Neural cell (in vitro differentiated cells): ENCODE measurements around the gene TSEN2. TPM values are rescaled to one million over a fixed set of nuclear protein-coding genes. Genes with fewer than 3 reads are reported as not detected.
"Not testable (repeated sequence)": the region's sequence is repeated elsewhere in the genome, so short reads cannot be mapped to it uniquely, and the experiment has no call there.

Experiments used
- H2AFZ ChIP-seq: fragments of 200-600, 300-800 bp; sonication (generic), shearing (Covaris generic); 2 replicates; pipeline ENCODE4 v1.6.0; 2014; ENCODE audit warnings: low read depth, mild to moderate bottlenecking, antibody characterized with exemption, low read length, moderate library complexity
- H3F3A ChIP-seq: fragments of 200-600 bp; shearing (Covaris generic); 2 replicates; pipeline ENCODE4 v1.6.1; 2016; ENCODE audit warnings: mild to moderate bottlenecking, moderate library complexity, mixed read lengths, antibody characterized with exemption, low read length; ENCODE audit not compliant: insufficient read depth, poor library complexity, severe bottlenecking
- H3K27ac ChIP-seq: fragments of 200-600, 300-800 bp; sonication (generic), shearing (Covaris generic); 2 replicates; pipeline ENCODE4 v1.5.1; 2014; ENCODE audit warnings: mild to moderate bottlenecking, low read length, moderate library complexity
- H3K27me3 ChIP-seq: fragments of 300-800, 200-600 bp; sonication (generic), shearing (Covaris generic); 2 replicates; pipeline ENCODE4 v1.6.0; 2014; ENCODE audit warnings: mild to moderate bottlenecking, low read depth, low read length, moderate library complexity; ENCODE audit not compliant: insufficient read depth
- H3K36me3 ChIP-seq: fragments of 300-800, 200-600 bp; sonication (generic), shearing (Covaris generic); 2 replicates; pipeline ENCODE4 v1.5.1; 2014; ENCODE audit warnings: mild to moderate bottlenecking, antibody characterized with exemption, low read length, moderate library complexity; ENCODE audit not compliant: insufficient read depth
- H3K4me2 ChIP-seq: fragments of 300-800, 200-600 bp; sonication (generic), shearing (Covaris generic); 2 replicates; pipeline ENCODE4 v1.6.0; 2014; ENCODE audit warnings: mild to moderate bottlenecking, low read length
- H3K4me3 ChIP-seq: fragments of 300-800, 200-600 bp; sonication (generic), shearing (Covaris generic); 2 replicates; pipeline ENCODE4 v1.5.1; 2014; ENCODE audit warnings: mild to moderate bottlenecking, low read length, moderate library complexity
- H3K79me2 ChIP-seq: fragments of 200-600 bp; shearing (Covaris generic); replicated peaks from 2 replicates; pipeline ENCODE4 v1.6.0; 2014; ENCODE audit warnings: mild to moderate bottlenecking, low read length, moderate library complexity; ENCODE audit not compliant: insufficient read depth
- H3K9ac ChIP-seq: fragments of 300-800, 200-600 bp; sonication (generic), shearing (Covaris generic); 2 replicates; pipeline ENCODE4 v1.6.1; 2016; ENCODE audit warnings: mild to moderate bottlenecking, low read length, mixed read lengths
- H3K9me2 ChIP-seq: fragments of 200-600 bp; shearing (Covaris generic); 2 replicates; pipeline ENCODE4 v1.6.1; 2016; ENCODE audit warnings: mild to moderate bottlenecking, low read length, mixed read lengths; ENCODE audit not compliant: insufficient read depth
- H3K9me3 ChIP-seq: fragments of 200-600, 300-800 bp; sonication (generic), shearing (Covaris generic); 2 replicates; pipeline ENCODE4 v1.6.1; 2016; ENCODE audit warnings: mild to moderate bottlenecking, mixed run types, low read length, moderate library complexity, mixed read lengths
- H4K20me1 ChIP-seq: fragments of 200-600 bp; shearing (Covaris generic); 2 replicates; pipeline ENCODE4 v1.6.1; 2016; ENCODE audit warnings: mild to moderate bottlenecking, mixed run types; ENCODE audit not compliant: insufficient read depth
- EP300 ChIP-seq: fragments of 450-650 bp; conservative IDR thresholded peaks from 2 replicates; pipeline ENCODE4 v1.6.1; 2014; ENCODE audit warnings: antibody characterized with exemption, mild to moderate bottlenecking, moderate library complexity; ENCODE audit not compliant: poor library complexity, severe bottlenecking
- EZH2 ChIP-seq: fragments of 200-600, 300-800 bp; shearing (Covaris generic), sonication (generic); IDR thresholded peaks from 2 replicates; pipeline ENCODE4 v1.6.1; 2014; ENCODE audit warnings: antibody characterized with exemption, low read length, borderline replicate concordance, mild to moderate bottlenecking; ENCODE audit not compliant: insufficient read depth, poor library complexity, severe bottlenecking
- MXI1 ChIP-seq: fragments of 450-650 bp; conservative IDR thresholded peaks from 2 replicates; pipeline ENCODE4 v1.6.1; 2014; ENCODE audit warnings: antibody characterized with exemption, mild to moderate bottlenecking; ENCODE audit not compliant: poor library complexity, severe bottlenecking
- POLR2AphosphoS5 ChIP-seq: IDR thresholded peaks from 2 replicates; pipeline ENCODE4 v1.6.1; 2012
- RAD21 ChIP-seq: fragments of 450-650 bp; conservative IDR thresholded peaks from 2 replicates; pipeline ENCODE4 v1.6.1; 2014; ENCODE audit warnings: antibody characterized with exemption, mild to moderate bottlenecking, moderate library complexity
- SMC3 ChIP-seq: fragments of 450-650 bp; conservative IDR thresholded peaks from 2 replicates; pipeline ENCODE4 v1.6.1; 2014; ENCODE audit warnings: antibody characterized with exemption, mild to moderate bottlenecking, moderate library complexity; ENCODE audit not compliant: poor library complexity
- TAF1 ChIP-seq: IDR thresholded peaks from 2 replicates; pipeline ENCODE4 v1.6.1; 2012; ENCODE audit warnings: low read depth
- polyA plus RNA-seq: library from polyadenylated mRNA; depleted of rRNA; stranded (reverse); fragments of >200 nt; gene quantifications from 2 replicates; pipeline ENCODE4 v1.2.3, GENCODE V29; 2014
- TF ChIP-seq, protein P1 (sequence below): IDR thresholded peaks from 2 replicates; pipeline ENCODE4 v1.6.1; 2012; ENCODE audit warnings: borderline replicate concordance
- TF ChIP-seq, protein P2 (sequence below): fragments of 450-650 bp; IDR thresholded peaks from 2 replicates; pipeline ENCODE4 v1.5.1; 2014; ENCODE audit warnings: antibody characterized with exemption, mild to moderate bottlenecking, moderate library complexity; ENCODE audit not compliant: poor library complexity, severe bottlenecking

Gene TSEN2
- polyA plus RNA-seq, 1 donor from 2014 or later = 22.6 TPM

DNA sequence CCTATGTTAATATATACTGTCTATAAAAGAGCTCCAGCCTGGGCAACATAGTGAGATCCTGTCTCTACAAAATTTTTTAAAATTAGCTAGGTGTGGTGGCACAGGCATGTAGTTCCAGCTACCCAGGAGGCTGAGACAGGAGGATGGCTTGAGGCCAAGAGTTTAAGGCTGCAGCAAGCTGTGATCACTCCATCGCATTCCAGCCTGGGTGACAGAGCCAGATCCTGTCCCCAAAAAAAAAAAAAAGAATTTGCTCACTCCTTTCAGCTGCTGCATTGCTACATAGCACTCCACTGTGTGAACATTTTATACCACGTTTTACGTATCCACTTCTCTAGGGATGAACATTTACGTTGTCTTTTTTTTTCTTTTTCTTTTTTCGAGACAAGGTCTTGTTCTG lies 6.0 kb upstream of the TSEN2 start:
- Histone ChIP-seq H3K27ac (no peak overlapping the region), H3K9me2 (no peaks in the 10 kb centered on the region), H3K36me3 (no peaks in the 10 kb centered on the region), H3K9me3 (no peaks in the 10 kb centered on the region), H2AFZ (no peak overlapping the region), H4K20me1 (no peaks in the 10 kb centered on the region), H3K79me2 (no peaks in the 10 kb centered on the region), H3K4me2 (no peak overlapping the region), H3F3A (peaks cover 2% of the 10 kb centered on the region), H3K9ac (no peak overlapping the region), H3K27me3 (no peaks in the 10 kb centered on the region), H3K4me3 (no peak overlapping the region)
- TF ChIP-seq TAF1 (no peak), EZH2 (no peak), RAD21 (no peak), POLR2AphosphoS5 (no peak), EP300 (no peak), MXI1 (no peak), SMC3 (no peak)
- TF ChIP-seq, protein P1, sequence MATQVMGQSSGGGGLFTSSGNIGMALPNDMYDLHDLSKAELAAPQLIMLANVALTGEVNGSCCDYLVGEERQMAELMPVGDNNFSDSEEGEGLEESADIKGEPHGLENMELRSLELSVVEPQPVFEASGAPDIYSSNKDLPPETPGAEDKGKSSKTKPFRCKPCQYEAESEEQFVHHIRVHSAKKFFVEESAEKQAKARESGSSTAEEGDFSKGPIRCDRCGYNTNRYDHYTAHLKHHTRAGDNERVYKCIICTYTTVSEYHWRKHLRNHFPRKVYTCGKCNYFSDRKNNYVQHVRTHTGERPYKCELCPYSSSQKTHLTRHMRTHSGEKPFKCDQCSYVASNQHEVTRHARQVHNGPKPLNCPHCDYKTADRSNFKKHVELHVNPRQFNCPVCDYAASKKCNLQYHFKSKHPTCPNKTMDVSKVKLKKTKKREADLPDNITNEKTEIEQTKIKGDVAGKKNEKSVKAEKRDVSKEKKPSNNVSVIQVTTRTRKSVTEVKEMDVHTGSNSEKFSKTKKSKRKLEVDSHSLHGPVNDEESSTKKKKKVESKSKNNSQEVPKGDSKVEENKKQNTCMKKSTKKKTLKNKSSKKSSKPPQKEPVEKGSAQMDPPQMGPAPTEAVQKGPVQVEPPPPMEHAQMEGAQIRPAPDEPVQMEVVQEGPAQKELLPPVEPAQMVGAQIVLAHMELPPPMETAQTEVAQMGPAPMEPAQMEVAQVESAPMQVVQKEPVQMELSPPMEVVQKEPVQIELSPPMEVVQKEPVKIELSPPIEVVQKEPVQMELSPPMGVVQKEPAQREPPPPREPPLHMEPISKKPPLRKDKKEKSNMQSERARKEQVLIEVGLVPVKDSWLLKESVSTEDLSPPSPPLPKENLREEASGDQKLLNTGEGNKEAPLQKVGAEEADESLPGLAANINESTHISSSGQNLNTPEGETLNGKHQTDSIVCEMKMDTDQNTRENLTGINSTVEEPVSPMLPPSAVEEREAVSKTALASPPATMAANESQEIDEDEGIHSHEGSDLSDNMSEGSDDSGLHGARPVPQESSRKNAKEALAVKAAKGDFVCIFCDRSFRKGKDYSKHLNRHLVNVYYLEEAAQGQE = no peak
- TF ChIP-seq, protein P2, sequence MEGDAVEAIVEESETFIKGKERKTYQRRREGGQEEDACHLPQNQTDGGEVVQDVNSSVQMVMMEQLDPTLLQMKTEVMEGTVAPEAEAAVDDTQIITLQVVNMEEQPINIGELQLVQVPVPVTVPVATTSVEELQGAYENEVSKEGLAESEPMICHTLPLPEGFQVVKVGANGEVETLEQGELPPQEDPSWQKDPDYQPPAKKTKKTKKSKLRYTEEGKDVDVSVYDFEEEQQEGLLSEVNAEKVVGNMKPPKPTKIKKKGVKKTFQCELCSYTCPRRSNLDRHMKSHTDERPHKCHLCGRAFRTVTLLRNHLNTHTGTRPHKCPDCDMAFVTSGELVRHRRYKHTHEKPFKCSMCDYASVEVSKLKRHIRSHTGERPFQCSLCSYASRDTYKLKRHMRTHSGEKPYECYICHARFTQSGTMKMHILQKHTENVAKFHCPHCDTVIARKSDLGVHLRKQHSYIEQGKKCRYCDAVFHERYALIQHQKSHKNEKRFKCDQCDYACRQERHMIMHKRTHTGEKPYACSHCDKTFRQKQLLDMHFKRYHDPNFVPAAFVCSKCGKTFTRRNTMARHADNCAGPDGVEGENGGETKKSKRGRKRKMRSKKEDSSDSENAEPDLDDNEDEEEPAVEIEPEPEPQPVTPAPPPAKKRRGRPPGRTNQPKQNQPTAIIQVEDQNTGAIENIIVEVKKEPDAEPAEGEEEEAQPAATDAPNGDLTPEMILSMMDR = no peak

GRCh38 chr3:12479198-12479597 lies 5.1 kb upstream of the TSEN2 start:
- H3F3A ChIP-seq, H3K9me3 ChIP-seq, H3K79me2 ChIP-seq, H3K27me3 ChIP-seq, H3K4me3 ChIP-seq, H3K36me3 ChIP-seq, H2AFZ ChIP-seq, H3K4me2 ChIP-seq, H3K9me2 ChIP-seq, H3K27ac ChIP-seq, H3K9ac ChIP-seq, H4K20me1 ChIP-seq: not testable (repeated sequence)

DNA sequence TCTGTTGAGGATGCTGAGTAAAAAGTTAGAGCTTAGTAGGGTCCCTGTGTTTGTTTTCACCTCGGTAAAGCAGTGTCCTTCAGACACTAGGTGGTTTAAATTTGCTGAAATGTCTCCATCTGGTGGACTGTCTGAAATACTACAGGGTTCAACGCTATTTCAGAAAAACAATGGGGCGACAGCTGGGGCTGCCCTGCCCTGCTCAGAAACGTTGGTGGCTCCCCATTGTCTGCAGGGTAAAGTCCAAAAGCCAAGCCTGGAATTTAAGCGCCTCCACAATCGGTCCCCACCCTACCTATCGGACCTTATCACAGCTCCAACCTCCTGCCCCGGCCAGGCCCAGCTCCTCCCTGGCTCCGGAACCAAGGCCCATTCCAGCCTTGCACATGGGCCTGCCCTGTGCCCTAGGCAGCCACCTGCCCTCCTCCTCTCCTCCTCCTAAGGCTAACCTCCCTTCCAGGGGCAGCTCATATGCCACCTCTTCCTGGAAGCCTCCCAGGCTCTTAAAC lies 4.3 kb upstream of the TSEN2 start:
- TF ChIP-seq EP300 (no peak), EZH2 (no peak), TAF1 (no peak), RAD21 (peak; percentile 88), MXI1 (no peak), SMC3 (peak; percentile 95), POLR2AphosphoS5 (no peak)
- TF ChIP-seq, protein P2 = peak; percentile 91
- TF ChIP-seq, protein P1 = no peak
- no peaks in the 10 kb centered on the region for H4K20me1 ChIP-seq
- no peaks in the 10 kb centered on the region for H3K36me3 ChIP-seq
- peaks cover 2% of the 10 kb centered on the region for H3F3A ChIP-seq
- H3K9me2 ChIP-seq = no peaks in the 10 kb centered on the region
- no peaks in the 10 kb centered on the region for H3K27me3 ChIP-seq
- no peak overlapping the region for H3K27ac ChIP-seq
- no peaks in the 10 kb centered on the region for H3K79me2 ChIP-seq
- peak overlapping the region; percentile 31 for H3K9ac ChIP-seq
- H2AFZ ChIP-seq = peak overlapping the region; percentile 59
- no peak overlapping the region for H3K4me2 ChIP-seq
- no peaks in the 10 kb centered on the region for H3K9me3 ChIP-seq
- no peak overlapping the region for H3K4me3 ChIP-seq
